Skeletal muscle satellite cell (primary cell): ENCODE measurements around the gene SLC7A6.
A peak's percentile ranks its signal among the peaks of the same experiment; 100 is the strongest.

Experiments used
- H3K27me3 ChIP-seq: 2 replicates; pipeline ENCODE4 v1.7.0; 2013; ENCODE audit warnings: low read length; ENCODE audit not compliant: control insufficient read depth, insufficient read depth
- H3K36me3 ChIP-seq: 2 replicates; pipeline ENCODE4 v1.7.0; 2013; ENCODE audit warnings: mild to moderate bottlenecking, control low read depth, low read length; ENCODE audit not compliant: insufficient read depth
- H3K4me1 ChIP-seq: 2 replicates; pipeline ENCODE4 v1.7.0; 2013; ENCODE audit warnings: low read length; ENCODE audit not compliant: control insufficient read depth, insufficient read depth
- H3K4me2 ChIP-seq: 2 replicates; pipeline ENCODE4 v1.7.0; 2013; ENCODE audit warnings: mild to moderate bottlenecking, low read length
- H3K4me3 ChIP-seq: 2 replicates; pipeline ENCODE4 v1.7.0; 2013; ENCODE audit warnings: low read length
- H3K9ac ChIP-seq: 2 replicates; pipeline ENCODE4 v1.7.0; 2013; ENCODE audit warnings: mild to moderate bottlenecking, low read depth, low read length, moderate library complexity
- H3K9me3 ChIP-seq: replicated peaks from 2 replicates; pipeline ENCODE4 v1.7.0; 2013; ENCODE audit warnings: mild to moderate bottlenecking, control low read depth, low read length

The SLC7A6 gene

DNA sequence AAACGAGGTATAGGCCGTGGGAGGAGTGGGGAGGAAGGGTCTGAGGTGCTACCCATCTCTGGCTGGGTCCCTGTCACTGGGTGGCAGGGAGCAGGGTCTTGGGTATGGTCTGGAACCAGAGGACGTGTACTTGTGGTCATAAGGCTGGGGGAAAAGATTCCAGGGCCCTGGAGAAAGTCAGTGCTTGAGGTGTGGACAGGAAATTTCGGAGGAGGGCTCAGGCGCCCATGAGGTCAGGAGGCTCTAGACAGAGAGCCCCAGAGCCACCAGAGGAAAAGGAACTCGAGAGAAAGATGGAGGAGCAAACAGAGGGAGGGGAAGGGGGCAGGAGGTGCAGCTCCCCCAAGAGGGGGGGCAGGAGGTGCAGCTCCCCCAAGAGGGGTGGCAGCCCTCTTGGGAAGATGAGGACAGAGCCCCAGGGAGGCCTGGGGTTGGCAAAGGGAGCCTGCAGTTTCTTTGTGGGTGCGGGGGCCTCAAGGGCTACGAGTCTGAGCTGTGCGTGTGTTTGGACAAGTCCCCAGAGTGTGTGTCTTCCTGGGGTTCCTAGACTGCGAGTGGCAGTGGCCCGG lies 683 bp upstream of the SLC7A6 start:
- H3K36me3 ChIP-seq, result peaks cover 27% of the 10 kb centered on the region
- H3K4me3 ChIP-seq, result peak overlapping the region; percentile 100
- H3K4me2 ChIP-seq, result peak overlapping the region; percentile 97
- peak overlapping the region; percentile 100 for H3K9ac ChIP-seq
- H3K4me1 ChIP-seq, result peaks cover 28% of the 10 kb centered on the region
- H3K9me3 ChIP-seq, result no peaks in the 10 kb centered on the region
- H3K27me3 ChIP-seq, result no peaks in the 10 kb centered on the region

DNA sequence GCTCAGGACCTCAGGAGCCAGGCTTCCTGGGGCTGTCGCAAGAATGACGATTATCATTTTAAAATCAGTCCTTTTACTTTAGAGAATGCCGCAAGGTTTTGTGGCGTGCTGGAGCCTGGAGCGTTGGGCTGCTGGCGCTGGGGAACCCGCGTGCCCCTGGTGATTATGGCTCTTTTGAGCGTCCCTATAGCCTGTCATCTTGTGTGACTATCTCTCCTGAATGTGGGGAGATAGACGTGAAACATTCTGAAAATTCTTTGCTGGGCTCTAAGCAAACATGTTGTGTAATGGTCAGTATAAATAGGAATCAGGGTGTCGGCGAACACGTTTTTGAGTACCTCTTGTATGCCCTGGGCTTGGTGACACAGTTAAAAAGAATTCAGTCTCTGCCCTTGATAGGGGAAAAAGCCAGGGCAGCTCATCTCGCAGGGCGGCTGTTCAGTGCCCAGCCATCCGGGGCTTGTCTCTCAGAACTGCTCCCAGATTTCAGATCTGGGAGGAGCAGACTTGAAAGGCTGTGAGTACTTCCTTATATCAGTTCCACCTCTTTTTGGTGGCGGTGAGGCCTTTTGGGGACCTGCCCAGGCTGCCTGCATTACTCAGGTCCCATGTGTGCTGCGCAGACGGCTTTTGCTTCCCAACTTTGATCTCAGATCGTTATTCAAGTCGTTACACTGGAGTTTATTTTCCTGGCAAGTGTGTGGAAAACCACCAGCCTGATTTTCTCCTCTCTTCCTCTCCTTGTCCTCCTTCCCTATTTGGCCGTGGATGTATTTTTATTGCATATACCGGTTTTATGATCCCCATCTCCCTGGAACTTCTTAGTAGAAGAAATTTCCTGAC lies 973 bp downstream of the SLC7A6 start:
- Histone ChIP-seq H3K4me1 (peaks cover 26% of the 10 kb centered on the region), H3K36me3 (peaks cover 12% of the 10 kb centered on the region), H3K9me3 (no peaks in the 10 kb centered on the region), H3K4me3 (peak overlapping the region; percentile 100), H3K4me2 (peak overlapping the region; percentile 97), H3K9ac (peak overlapping the region; percentile 100), H3K27me3 (no peaks in the 10 kb centered on the region)

DNA sequence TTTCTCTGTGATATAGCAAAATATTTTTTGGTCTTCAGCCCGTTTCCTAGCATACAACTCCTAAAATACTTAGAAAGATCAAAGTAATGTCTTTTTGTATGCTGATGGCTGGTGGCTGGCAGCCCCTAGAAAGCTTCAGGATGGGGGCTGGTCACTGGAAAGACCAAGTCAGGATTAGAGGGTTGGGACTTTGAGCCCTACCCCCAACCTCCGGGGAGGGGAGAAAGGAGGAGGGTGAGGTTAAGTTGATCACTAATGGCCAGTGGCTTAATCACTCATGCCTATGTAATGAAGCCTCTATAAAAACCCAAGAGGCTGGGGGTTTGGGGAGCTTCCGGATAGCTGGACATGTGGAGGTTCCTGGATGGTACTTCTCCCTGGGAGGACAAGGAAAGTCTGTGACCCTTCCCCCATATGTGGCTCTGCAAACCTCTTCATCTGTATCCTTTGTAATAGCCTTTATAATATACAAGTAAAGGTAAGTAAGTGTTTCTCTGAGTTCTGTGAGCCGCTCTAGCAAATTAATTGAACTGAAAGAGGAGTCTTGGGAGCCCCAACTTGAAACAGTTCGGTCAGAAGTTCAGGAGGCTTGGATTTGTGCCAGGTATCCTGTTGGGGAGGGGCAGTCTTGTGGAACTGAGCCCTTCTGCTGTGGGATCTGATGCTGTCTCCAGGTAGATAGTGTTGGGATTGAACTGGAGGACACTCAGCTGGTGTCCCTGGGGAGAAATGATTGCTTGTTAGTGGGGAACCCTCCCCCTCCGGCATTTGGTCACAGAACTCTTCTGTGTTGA lies 3.5 kb downstream of the SLC7A6 start:
- Histone ChIP-seq H3K9me3 (no peaks in the 10 kb centered on the region), H3K36me3 (peaks cover 15% of the 10 kb centered on the region), H3K4me1 (peaks cover 26% of the 10 kb centered on the region), H3K9ac (peak overlapping the region; percentile 13), H3K27me3 (no peaks in the 10 kb centered on the region), H3K4me2 (peak overlapping the region; percentile 24), H3K4me3 (no peak overlapping the region)

DNA sequence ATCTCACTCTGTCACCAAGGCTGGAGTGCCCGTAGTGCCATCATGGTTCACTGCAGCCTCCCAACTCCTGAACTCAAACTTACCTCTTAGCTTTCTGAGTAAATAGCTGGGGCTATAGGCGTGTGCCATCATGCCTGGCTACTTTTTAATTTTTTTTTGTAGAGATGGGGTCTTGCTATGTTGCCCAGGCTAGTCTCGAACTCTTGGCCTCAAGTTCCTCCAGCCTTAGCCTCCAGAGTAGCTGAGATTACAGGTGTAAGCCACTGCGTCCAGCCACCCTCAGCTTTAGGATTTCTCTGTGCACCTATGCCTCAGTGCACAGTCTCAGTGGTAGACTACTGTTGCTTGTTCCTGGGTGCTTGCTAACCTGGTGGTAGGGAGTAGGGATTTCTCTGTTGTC lies 5.5 kb downstream of the SLC7A6 start:
- Histone ChIP-seq H3K4me3 (no peak overlapping the region), H3K9me3 (no peaks in the 10 kb centered on the region), H3K27me3 (no peaks in the 10 kb centered on the region), H3K9ac (no peak overlapping the region), H3K4me1 (peaks cover 16% of the 10 kb centered on the region), H3K36me3 (peaks cover 33% of the 10 kb centered on the region), H3K4me2 (no peak overlapping the region)

DNA sequence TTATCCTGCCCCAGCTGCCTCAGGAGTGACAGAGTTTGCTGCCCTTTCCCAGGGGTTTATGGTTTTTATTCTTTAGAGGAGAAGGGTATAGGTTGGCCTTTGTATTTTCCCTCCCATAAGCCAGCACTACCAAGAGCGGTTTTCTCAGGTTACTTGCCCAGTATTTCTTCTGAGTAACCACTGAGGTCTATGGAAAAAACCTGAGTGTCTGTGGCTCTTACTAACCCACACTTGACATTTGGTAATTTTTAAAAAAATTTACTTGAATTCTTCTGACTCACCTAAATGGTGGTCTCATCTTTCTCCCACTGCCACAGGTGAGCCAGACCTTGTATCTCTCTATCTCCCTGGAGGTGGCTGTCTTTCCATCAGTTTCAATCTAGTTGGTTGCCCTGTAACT lies 6.0 kb downstream of the SLC7A6 start:
- Histone ChIP-seq H3K9ac (no peak overlapping the region), H3K4me1 (peaks cover 16% of the 10 kb centered on the region), H3K9me3 (no peaks in the 10 kb centered on the region), H3K36me3 (peaks cover 36% of the 10 kb centered on the region), H3K4me2 (no peak overlapping the region), H3K27me3 (no peaks in the 10 kb centered on the region), H3K4me3 (no peak overlapping the region)

DNA sequence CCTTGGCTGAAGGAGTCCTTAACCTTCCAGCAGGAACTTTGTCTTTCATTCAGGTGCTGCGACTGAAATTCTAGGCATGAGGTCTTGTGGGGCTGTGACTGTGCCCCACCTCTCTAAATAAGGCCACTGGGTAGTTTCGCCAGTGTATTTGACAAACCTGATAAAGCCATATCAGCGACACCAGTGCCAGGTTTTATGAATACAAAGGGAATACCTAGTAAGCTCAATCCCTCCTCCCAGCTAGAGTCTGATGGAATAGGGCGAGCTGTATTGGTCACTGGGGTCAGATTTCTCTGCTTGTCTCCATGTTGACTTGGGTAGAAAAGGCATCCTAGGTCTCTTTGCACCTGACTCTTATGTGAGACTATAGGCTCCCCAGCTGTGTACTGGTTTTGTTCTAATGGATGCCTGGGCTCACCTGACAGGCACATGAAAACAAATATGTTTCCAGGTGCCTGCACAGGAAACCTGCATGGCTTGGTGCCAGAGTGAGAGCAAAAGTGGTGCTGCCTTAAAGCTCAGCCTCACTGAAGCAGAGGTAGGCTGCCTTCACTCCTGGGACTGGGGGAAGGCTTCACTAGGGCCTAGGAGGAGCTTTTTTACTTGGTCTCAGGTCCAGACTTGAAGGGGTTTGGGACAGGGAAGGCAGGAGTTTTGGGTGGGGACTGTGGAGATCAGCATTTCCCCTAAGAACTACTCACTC lies 8.3 kb downstream of the SLC7A6 start:
- no peaks in the 10 kb centered on the region for H3K27me3 ChIP-seq
- H3K4me1 ChIP-seq, result peaks cover 6% of the 10 kb centered on the region

DNA sequence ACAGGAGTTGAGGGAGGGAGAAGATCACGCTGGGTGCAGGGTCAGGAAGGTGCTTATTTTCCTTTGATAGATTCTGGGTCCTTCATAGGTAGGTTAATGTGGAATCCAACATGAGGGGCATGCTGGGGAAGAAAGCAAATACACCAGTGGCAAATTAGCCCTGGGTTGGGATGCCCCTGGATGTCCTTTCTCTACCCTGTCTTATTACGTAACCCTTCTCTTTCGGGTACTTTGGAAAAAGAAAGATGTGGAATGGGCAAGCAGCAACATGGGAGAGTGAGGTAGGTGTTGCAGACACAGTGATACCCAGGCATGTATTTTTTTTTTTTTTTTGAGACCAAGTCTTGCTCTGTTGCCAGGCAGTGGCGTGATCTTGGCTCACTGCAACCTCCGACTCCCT lies 9.1 kb downstream of the SLC7A6 start:
- H3K36me3 ChIP-seq, result peaks cover 26% of the 10 kb centered on the region
- no peaks in the 10 kb centered on the region for H3K27me3 ChIP-seq
- H3K4me2 ChIP-seq, result no peak overlapping the region
- no peak overlapping the region for H3K4me3 ChIP-seq
- H3K9ac ChIP-seq, result no peak overlapping the region
- H3K9me3 ChIP-seq, result no peaks in the 10 kb centered on the region
- no peaks in the 10 kb centered on the region for H3K4me1 ChIP-seq

More for the DNA sequence above, 8.3 kb downstream of the SLC7A6 start:
- H3K9ac ChIP-seq, result no peak overlapping the region
- no peak overlapping the region for H3K4me2 ChIP-seq
- H3K9me3 ChIP-seq, result no peaks in the 10 kb centered on the region
- H3K4me3 ChIP-seq, result no peak overlapping the region
- peaks cover 34% of the 10 kb centered on the region for H3K36me3 ChIP-seq

DNA sequence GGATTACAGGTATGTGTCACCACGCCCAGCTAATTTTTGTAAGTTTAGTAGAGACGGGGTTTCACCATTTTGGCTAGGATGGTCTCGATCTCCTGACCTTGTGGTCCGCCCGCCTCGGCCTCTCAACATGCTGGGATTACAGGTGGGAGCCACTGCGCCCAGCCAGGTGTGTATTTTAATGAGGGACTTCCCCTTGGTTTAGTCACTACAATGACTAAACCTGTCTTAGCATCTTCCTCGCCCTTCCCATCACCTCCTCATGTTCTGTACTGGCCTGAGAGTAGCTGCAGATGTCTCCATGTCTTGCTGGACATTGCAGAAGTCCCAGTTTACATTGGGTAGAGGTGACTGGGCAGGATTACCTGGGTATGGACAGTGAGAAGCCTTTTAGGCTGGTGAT lies 9.6 kb downstream of the SLC7A6 start:
- Histone ChIP-seq H3K4me2 (no peak overlapping the region), H3K27me3 (no peaks in the 10 kb centered on the region), H3K4me3 (no peak overlapping the region), H3K4me1 (no peaks in the 10 kb centered on the region), H3K9ac (no peak overlapping the region), H3K36me3 (peaks cover 26% of the 10 kb centered on the region), H3K9me3 (no peaks in the 10 kb centered on the region)

DNA sequence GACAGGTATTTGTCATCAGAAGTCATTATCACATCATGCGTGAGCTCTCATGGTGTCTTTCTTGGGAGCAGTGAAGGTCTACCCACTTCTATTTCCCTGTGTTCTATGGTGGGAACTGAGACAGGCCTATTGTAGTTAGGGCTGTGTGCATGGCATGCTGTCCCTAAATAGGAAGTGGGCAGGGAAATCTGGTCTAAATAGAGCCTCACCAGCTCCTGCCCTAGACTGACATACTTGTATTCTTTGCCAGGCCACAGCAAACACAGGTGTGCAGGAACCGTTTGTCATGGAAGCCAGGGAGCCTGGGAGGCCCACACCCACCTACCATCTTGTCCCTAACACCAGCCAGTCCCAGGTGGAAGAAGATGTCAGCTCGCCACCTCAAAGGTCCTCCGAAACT lies 10.1 kb downstream of the SLC7A6 start:
- no peaks in the 10 kb centered on the region for H3K27me3 ChIP-seq

DNA sequence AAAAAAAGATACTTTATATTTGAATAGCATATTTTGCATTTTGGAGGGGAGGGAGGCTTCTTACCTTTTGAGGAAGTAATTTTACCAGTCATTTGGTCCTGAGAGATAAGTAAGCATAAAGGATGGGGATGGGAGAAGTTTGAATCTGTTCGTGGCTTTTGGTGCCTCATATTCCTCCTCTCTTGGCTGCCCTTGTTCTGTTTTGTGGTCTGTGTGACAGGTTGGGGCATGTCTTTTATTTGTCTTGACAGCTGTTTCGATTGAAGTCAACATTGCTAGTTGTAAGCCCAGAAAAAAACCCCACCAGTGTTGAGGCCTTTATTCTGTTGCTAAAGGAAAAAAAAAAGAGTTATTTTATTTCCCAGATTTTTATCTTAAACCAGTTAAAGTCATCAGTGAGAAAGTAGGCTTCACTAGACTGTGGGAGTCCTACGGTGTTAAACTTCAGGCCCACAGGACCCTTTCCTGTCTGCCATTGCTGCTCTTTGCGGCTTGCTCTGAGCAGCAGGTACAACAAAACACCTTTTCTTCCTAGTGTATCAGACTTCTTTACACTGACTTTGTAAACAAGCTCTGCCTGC lies 11.4 kb downstream of the SLC7A6 start:
- H3K9me3 ChIP-seq, result no peaks in the 10 kb centered on the region
- no peak overlapping the region for H3K4me2 ChIP-seq
- no peak overlapping the region for H3K9ac ChIP-seq
- no peak overlapping the region for H3K4me3 ChIP-seq
- H3K36me3 ChIP-seq, result peaks cover 26% of the 10 kb centered on the region
- H3K4me1 ChIP-seq, result no peaks in the 10 kb centered on the region
- H3K27me3 ChIP-seq, result no peaks in the 10 kb centered on the region

More for the DNA sequence above, 10.1 kb downstream of the SLC7A6 start:
- peaks cover 26% of the 10 kb centered on the region for H3K36me3 ChIP-seq
- no peak overlapping the region for H3K4me3 ChIP-seq
- no peak overlapping the region for H3K9ac ChIP-seq
- no peak overlapping the region for H3K4me2 ChIP-seq
- no peaks in the 10 kb centered on the region for H3K4me1 ChIP-seq
- no peaks in the 10 kb centered on the region for H3K9me3 ChIP-seq

DNA sequence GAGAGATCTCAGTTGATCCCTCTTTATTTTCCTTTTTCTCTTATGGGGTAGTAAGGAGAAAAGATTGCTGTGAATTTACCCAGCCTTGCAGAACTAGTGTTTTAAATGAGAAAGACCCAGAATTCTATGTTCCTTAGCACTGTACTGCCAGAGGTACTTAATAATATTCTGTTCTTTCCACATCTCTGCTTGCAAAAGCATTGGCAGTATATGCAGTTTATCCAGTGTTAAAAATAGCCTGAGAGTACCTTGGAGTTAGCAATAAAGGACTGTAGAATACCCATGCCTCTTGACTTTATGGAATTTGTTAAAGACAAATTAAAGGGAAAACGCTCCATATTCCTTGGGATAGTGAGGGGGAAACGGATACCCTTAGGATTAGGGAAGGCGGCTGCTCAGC lies 11.9 kb downstream of the SLC7A6 start:
- Histone ChIP-seq H3K4me1 (no peaks in the 10 kb centered on the region), H3K4me2 (no peak overlapping the region), H3K27me3 (no peaks in the 10 kb centered on the region), H3K36me3 (peaks cover 29% of the 10 kb centered on the region), H3K9ac (no peak overlapping the region), H3K4me3 (no peak overlapping the region), H3K9me3 (no peaks in the 10 kb centered on the region)
